Stimulated activated CD8-positive, alpha-beta memory T cell treated with anti-CD3 and anti-CD28 coated beads, Interleukin-15, amount 100 ng/mL, for 1 hour (primary cell): ENCODE data around the gene PLEKHA1.

Experiments
- DNase-seq: peaks from one replicate; pipeline ENCODE4 v3.0.0-alpha.2; 2020; ENCODE audit warnings: low read depth

Gene PLEKHA1

DNA sequence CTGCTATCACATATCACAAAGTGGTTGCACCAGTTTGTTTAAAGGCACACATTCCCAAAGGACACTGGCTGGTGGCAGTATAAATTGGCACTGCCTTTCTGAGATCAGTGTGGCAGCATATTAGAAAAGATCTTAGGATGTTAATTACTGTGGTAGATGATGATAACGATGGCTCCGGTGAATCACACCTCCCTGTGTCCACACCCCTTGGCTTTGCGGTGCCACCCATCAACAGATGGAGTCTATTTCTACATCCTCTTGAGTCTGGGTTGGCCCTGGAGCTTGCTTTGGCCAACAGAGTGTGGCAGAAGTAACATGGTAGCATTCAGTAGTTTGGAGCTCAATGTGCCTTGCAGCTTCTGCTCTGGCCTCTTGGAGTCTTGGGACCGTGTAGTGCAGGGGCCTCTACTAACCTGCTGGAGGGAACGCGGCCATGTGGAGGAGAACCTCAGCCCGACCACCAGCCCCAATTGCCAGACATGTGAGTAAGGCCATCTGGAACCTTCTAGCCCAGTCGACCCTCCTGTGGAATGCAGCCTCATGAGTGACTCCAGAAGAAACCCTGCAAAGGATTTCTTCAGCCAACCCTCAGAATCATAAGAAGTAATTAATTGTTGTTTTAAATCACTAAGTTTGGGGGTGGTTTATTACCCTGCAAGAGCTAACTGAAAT lies 27.2 kb upstream of the PLEKHA1 start:
- no peak for DNase-seq

DNA sequence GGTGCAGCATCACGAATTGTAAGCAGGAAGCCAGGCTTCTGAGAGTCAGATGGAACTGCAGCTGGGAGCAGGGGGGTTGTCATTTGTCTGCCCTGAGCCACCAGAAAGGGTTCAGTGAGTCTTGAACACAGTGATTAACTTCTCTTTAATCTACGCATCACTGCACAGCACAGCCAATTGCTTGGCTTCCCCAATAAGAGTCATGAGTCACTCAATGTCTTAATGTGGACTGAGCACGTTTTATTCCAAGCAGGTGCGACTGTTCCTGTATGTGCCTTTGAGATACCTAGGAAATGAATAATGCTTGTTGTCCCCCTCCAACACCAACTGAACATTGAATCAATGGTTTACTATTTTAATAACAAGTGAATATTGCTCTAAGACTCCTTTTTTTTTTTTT lies 26.0 kb upstream of the PLEKHA1 start:
- DNase-seq: no peak

DNA sequence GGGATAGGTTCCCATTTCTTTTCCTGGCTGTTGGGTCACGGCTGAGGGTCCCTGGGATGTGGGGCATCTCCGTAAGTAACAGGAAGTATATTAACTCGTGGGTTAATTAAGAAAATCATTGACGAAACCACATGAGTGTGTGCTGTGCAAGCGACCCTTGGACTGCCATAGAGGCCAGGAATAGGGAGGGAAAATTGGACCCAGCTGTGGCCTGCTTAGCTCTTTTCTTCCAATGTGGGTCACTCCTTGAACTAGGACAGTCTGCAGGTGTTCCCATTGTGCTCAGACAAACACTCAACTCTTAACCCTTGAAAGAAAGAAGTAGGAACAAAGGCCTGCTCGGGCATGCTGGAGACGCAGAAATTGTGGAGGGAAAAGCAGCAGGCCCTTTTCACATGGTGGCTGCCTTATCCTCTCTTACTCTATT lies 25.6 kb upstream of the PLEKHA1 start:
- DNase-seq: no peak

DNA sequence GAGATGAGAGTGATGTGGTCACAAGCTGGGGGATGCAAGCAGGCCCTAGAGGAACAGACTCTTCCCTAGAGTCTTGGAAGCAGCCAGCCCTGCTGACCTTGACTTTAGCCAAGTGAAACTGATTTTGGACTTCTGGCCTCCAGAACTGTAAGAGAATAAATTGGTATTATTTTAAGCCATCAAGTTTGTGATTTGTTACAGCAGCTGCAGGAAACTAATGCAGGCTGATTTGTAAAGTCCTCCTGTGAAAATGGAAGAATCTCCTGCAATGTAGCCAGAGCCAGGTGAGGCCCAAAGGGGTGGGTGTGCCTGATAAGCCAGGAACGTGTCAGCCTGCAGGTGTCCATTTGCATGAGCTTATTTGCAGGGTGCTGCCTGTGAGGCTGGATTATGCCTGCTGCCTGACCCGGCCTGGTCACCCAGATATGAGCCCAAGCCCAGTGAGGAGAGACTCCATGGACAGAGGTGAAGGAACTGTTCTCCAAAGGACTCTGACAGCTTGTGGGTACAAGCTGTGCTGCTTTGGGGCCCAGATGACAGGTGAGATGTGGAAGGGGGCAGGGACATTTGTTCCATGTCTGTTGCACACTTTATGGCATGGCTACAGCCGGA lies 24.6 kb upstream of the PLEKHA1 start:
- DNase-seq: no peak

GRCh38 chr10:122350893-122351292 lies 23.6 kb upstream of the PLEKHA1 start:
- DNase-seq: no peak

DNA sequence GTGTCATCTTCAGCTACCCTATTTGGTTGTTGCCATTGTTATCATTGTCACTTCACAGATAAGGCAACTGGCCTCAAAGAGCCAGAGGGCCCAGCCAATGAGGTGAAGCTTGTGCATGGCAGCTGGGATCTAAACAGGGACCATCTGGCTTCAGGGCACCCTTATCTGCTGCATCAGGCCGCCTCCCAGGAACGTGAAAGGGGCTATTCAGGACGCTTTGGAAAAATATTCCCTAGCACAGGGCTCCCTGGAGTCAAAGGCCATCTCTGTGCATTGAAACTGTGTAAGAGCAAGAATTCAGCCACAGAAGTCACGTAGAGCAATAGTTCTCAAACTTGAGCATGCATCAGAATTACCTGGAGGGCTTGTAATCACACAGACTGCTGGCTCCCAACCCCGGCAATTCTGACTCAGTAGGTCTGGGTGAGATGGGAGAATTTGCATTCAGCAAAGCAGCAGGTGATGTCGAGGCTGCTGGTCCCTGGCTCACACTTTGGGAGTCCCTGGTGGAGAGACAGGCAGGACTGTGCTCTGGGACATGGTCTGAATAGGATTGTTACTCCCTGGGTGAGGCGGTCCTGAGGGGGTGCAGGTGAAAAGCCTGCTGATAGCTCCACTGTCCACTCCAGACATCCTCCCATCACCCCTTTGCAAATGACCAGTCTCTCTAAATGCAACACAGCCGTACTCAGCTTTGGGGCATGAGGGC lies 21.5 kb upstream of the PLEKHA1 start:
- DNase-seq: no peak

DNA sequence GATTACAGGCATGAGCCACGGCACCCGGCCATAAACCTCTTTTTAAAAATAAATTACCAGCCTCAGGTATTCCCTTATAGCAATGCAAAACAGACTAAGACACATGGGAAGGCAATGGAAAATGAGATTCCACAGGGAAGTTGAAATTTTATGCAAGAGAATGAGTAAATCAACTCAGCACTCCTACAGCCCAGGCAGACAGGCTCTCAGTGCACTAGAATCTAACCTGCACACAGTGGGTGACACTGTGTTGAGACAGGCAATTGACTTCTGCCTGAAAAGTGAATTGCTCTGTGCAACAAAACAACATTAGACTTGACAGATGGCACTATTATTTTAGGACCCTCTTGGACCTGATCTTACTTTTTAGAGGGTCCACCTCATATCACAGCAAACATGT lies 20.1 kb upstream of the PLEKHA1 start:
- no peak for DNase-seq

DNA sequence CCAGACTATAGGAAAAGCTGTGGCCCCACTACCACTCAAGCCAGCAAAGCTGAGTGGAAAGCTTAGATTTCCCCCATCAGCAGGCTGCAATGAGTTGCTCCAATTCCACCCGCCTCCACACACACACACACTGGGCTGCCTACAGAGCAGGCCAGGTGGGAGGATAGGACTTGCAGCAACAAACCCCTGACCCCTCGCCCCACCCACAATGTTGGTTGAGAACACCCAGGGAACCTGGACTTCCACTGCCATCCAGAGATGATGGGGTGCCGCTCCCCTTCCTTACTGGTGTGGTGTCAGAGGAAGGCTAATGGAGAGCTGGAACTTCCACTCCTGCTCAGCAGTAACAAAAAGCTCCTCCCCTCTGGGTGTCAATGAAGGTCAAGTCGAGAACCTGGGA lies 16.8 kb upstream of the PLEKHA1 start:
- no peak for DNase-seq

GRCh38 chr10:122359621-122360020 lies 14.9 kb upstream of the PLEKHA1 start:
- DNase-seq: no peak

DNA sequence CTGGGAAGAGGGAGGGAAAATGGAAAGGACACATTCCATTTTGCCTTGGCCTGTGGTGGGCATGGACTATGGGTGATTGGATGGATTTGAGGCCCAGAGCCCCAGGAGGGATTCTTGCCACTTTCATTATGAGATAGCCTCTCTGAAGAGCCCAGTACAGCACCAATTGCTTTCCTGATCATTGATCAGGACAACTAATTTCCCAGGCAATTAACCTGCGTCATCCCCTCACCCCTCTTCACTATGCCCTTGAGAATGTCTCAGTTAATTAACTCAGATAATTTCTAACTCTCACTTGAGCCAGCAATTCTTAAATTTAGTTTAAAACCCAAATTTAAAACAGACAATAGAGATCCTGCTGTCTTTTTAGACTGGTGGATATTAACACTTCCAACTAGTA lies 13.5 kb upstream of the PLEKHA1 start:
- no peak for DNase-seq

DNA sequence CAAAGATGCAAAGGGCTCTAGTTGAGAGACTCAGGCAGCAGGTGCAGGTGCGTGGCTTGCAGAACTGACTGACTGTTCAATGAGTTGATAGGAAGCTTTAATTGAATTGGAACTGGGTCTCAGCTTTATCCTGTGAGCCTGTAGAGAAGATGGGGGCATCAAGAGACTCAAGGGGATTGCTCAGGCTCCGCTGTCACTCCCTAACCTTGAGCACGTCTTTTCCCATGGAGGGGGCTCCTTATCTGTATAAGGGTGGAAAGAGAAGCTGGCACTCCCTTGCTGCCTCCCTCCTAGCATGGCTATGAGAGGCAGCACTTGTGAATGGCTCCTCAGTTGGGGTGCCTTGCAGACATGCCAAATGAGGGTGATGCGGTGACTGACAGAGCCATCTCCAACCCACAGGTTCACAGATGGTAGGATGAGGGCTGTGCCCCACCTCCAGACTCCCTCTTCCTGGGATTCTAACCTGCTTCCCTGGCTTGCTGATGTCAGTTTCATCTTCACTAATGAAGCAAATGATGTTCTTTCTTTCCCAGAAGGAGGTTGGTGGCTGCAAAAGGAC lies 12.4 kb upstream of the PLEKHA1 start:
- DNase-seq: no peak

GRCh38 chr10:122362621-122363020 lies 11.9 kb upstream of the PLEKHA1 start:
- no peak for DNase-seq

GRCh38 chr10:122363311-122363710 lies 11.2 kb upstream of the PLEKHA1 start:
- no peak for DNase-seq

DNA sequence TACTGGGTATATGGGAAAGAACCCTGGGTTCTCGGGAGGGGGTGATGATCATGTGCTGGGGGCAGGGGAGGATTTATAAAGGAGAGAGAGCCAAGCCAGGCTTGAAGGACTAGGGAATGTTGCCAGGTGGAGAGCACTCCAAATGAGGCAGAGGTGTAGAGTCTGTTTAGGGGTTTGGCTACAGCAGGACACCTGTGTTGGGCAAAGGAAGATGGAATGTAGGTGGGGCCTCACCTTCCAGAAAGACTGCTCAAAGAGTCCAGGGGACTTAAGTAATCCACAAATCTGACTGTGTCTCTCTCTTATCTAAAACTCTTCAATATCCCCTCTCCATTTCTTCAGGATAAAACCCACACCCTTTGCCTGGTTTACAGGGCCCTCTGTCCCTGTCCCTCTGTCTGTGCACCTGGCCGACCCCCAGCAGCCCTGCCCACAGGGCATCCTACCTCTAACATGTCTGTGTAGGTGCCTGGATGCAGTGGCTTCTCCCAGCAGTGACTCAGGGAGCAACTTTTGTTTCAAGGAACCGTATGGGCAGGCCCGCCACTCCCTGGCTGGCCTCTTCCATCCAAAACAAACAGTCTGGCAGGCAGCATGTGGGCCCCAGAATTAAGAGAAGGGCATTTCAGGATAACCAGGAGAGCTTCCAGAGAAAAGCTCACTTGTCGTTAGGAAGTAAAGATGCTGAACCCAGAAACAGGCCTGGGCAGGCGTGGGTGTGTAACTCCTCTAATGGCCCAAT lies 10.6 kb upstream of the PLEKHA1 start:
- no peak for DNase-seq

DNA sequence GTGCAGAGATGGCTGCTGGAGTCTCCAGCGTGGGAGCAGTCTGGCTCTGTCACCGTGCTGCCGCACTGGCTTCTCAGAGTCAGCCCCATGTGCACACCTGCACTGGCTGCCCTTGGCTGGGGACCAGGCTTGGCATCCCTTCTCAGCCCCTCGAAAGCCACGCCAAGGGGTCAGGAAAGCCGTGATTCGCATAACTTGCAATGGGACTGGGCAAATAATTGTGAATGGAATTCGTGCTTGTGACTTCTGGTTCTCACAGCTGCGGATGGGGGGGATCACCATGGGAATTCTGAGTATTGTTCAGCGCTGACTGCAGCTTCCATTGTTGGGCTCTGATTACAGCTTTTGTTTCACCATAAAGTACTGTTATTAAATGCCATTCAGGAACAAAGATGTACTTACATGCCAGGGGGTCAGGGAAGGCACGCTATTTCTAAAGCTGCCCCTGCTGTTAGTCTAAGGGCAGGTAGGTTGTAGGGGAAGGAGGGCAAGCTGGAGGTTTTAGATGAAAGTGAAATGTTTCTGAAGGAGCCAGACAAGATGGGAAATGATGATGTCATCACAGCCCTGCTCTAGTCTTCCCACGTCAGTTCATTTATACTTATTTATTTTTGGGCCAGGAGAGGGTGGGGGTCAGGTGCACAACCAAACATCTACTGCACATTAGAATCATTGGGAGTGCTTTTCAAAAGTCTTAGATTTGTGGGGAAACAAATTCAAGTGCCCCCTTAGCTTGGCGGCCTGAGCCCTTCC lies 5.8 kb upstream of the PLEKHA1 start:
- no peak for DNase-seq

DNA sequence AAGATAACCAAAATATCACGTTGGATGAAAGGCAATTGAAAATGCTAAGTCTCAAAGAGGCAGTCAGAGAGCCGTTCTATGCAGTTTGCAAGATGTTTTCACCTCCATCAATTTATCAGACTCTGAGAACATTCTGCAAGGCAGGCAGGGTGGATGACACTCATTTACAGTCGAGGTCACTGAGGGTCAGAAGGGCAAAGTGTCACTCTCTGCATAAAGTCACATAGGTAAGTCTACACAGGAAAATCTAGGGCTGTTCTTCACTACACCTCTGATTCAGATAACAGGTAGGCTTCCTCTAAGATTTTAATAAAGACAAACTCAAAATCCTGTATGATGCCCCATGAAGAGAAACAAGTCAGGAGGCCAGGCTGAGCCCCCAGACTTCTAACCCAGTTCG lies 1.4 kb upstream of the PLEKHA1 start:
- no peak for DNase-seq

DNA sequence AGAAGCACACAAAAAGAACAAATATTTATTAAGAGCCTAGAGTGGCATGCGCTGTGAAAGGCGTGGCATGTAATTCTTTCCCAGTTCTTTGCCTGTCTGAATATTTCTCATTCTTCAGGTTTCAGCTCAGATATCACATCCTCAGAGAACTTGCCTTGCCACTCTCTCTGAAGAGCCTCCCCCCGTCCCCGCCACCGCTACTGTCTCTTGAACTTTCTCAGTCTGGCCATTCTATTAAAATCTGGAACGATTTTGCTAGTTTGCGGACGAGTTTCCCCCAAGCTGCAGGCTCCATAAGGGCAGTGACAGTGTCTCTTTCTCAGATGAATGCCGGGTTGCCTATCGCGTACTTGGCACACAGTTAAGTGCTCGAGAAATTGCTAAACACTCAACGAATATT lies 787 bp upstream of the PLEKHA1 start:
- no peak for DNase-seq

- peak; percentile 42 for DNase-seq
These were observed 561 bp downstream of the PLEKHA1 start for GRCh38 chr10:122374859-122375678.

DNA sequence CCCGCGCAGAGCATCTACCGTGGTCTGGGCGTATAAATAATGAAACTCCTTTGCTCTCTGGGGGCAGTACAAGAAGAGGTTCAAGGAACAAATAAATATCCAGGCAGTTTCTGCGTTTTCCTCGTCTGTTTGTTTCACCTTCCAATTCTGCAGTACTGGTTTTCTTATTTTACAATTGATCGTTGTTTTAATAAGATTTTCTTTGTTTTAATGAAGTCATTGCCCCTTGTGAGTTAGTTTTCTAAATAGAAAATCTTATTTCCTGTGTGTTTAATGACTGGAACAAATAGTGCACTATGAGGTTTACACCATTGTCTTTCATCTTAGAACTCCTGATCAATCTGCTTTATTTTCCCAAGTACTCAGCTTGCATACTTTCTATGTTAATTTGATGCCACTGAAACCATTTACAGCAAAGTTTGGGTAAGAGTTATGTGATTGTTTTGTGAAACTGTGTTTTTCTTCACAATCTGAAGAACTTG lies 1.2 kb downstream of the PLEKHA1 start:
- DNase-seq: no peak

- DNase-seq: no peak
These were observed 2.0 kb downstream of the PLEKHA1 start for GRCh38 chr10:122376364-122376961.
